ENCODE results near the gene LTN1. TPM values are rescaled to one million over a fixed set of nuclear protein-coding genes. Genes with fewer than 3 reads are reported as not detected.
A peak's percentile ranks its signal among the peaks of the same experiment; 100 is the strongest.

Gene LTN1
- total RNA-seq, 1 donor from 2014 or later = 21.1 TPM

- Histone ChIP-seq H3K36me3 (ENCODE audit: control insufficient read depth, insufficient read depth, low read length) (peaks cover 2% of the 10 kb centered on the region), H3K4me3 (ENCODE audit: low read depth, low read length) (no peak overlapping the region), H3K27me3 (ENCODE audit: control insufficient read depth, insufficient read depth, low read length) (no peaks in the 10 kb centered on the region)
- DNase-seq (ENCODE audit: low read depth) = no peak
- TF ChIP-seq, protein P1, sequence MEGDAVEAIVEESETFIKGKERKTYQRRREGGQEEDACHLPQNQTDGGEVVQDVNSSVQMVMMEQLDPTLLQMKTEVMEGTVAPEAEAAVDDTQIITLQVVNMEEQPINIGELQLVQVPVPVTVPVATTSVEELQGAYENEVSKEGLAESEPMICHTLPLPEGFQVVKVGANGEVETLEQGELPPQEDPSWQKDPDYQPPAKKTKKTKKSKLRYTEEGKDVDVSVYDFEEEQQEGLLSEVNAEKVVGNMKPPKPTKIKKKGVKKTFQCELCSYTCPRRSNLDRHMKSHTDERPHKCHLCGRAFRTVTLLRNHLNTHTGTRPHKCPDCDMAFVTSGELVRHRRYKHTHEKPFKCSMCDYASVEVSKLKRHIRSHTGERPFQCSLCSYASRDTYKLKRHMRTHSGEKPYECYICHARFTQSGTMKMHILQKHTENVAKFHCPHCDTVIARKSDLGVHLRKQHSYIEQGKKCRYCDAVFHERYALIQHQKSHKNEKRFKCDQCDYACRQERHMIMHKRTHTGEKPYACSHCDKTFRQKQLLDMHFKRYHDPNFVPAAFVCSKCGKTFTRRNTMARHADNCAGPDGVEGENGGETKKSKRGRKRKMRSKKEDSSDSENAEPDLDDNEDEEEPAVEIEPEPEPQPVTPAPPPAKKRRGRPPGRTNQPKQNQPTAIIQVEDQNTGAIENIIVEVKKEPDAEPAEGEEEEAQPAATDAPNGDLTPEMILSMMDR (IDR thresholded peaks at IDR 0.05; ENCODE audit: insufficient read depth, low read length, poor library complexity, severe bottlenecking) = no peak
These were observed 32.4 kb downstream of the LTN1 start for GRCh38 chr21:28960245-28960644.

DNA sequence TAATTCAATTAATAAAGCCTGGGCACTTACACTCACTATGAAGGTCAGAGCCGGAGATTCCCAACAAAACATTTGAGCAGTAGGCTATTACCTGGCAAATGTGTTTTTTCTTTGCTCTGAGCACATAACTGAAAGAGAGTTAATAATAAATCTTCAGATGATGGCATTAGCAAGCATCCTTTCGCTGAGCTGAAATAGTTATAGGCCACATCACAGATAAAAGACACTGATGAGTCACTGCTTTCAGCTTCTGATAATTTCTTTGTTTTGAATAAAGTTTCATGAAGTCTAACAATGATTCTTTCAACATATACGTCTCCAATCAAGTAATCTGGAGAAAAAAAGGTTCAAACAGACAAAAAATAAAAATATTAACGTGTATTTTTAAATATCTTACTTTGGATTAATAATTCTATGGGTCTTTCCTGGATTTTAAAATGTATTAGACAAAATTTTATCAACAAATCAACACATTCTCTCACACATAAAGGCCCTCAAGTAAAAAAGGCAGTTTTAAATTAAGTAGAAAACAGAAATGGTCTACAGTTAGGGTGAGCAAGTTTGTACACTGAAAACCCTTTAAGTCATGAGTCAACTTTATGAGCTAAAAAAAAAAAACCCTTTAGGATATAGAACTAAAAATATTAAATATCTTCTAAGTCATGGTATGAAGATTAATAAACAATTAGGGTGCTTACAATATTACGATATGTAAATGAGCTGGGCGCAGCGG lies 33.1 kb downstream of the LTN1 start:
- peak; percentile 61 for DNase-seq (ENCODE audit: low read depth)
- Histone ChIP-seq H3K36me3 (ENCODE audit: control insufficient read depth, insufficient read depth, low read length) (peaks cover under 1% of the 10 kb centered on the region), H3K4me3 (ENCODE audit: low read depth, low read length) (no peak overlapping the region), H3K27me3 (ENCODE audit: control insufficient read depth, insufficient read depth, low read length) (no peaks in the 10 kb centered on the region)
- TF ChIP-seq, protein P1 (IDR thresholded peaks at IDR 0.05; ENCODE audit: insufficient read depth, low read length, poor library complexity, severe bottlenecking) = no peak

DNA sequence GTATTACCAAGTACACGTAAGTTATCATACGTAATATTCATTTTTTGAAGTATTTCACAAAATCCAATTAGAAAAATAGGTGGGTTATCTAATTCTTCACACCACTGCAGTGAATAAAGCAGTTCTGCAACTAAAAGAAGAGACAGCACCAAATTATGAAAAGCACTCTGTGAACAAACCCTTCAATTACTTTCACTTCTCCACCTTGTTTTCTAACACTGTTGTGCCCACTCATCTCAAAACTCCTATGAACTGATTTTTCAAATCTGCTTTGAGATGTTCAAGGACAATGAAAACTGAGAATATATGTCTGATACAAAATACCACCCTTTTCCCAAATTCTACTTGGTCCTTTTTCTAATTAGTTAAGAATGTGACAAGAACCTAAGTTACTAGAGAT lies 39.4 kb downstream of the LTN1 start:
- TF ChIP-seq, protein P1 (IDR thresholded peaks at IDR 0.05; ENCODE audit: insufficient read depth, low read length, poor library complexity, severe bottlenecking) = no peak
- DNase-seq (ENCODE audit: low read depth) = no peak
- H3K4me3 ChIP-seq (ENCODE audit: low read depth, low read length) = no peak overlapping the region
- no peaks in the 10 kb centered on the region for H3K27me3 ChIP-seq (ENCODE audit: control insufficient read depth, insufficient read depth, low read length)
- peaks cover 1% of the 10 kb centered on the region for H3K36me3 ChIP-seq (ENCODE audit: control insufficient read depth, insufficient read depth, low read length)

GRCh38 chr21:28952686-28953085 lies 40.0 kb downstream of the LTN1 start:
- H3K36me3 ChIP-seq (ENCODE audit: control insufficient read depth, insufficient read depth, low read length) = peaks cover 1% of the 10 kb centered on the region
- no peak overlapping the region for H3K4me3 ChIP-seq (ENCODE audit: low read depth, low read length)
- no peak for DNase-seq (ENCODE audit: low read depth)
- H3K27me3 ChIP-seq (ENCODE audit: control insufficient read depth, insufficient read depth, low read length) = no peaks in the 10 kb centered on the region
- TF ChIP-seq, protein P1 (IDR thresholded peaks at IDR 0.05; ENCODE audit: insufficient read depth, low read length, poor library complexity, severe bottlenecking) = no peak

- Histone ChIP-seq H3K27me3 (ENCODE audit: control insufficient read depth, insufficient read depth, low read length) (no peaks in the 10 kb centered on the region), H3K36me3 (ENCODE audit: control insufficient read depth, insufficient read depth, low read length) (peaks cover 1% of the 10 kb centered on the region), H3K4me3 (ENCODE audit: low read depth, low read length) (no peak overlapping the region)
- DNase-seq (ENCODE audit: low read depth) = no peak
- TF ChIP-seq, protein P1 (IDR thresholded peaks at IDR 0.05; ENCODE audit: insufficient read depth, low read length, poor library complexity, severe bottlenecking) = no peak
These were observed 43.4 kb downstream of the LTN1 start for GRCh38 chr21:28949318-28949717.

GRCh38 chr21:28944296-28944695 lies 48.4 kb downstream of the LTN1 start:
- Histone ChIP-seq H3K36me3 (ENCODE audit: control insufficient read depth, insufficient read depth, low read length) (no peaks in the 10 kb centered on the region), H3K27me3 (ENCODE audit: control insufficient read depth, insufficient read depth, low read length) (no peaks in the 10 kb centered on the region), H3K4me3 (ENCODE audit: low read depth, low read length) (no peak overlapping the region)
- TF ChIP-seq, protein P1 (IDR thresholded peaks at IDR 0.05; ENCODE audit: insufficient read depth, low read length, poor library complexity, severe bottlenecking) = no peak
- no peak for DNase-seq (ENCODE audit: low read depth)

Data from kidney epithelial cell (primary cell).